HG02885 (cell line): Measurements from ENCODE around the gene IHH.

Source experiments
- ATAC-seq: cut with Tn5 transposase; IDR thresholded peaks from one replicate; pipeline ENCODE4 v1.9.1; 2021; ENCODE audit warnings: mild to moderate bottlenecking; ENCODE audit not compliant: unreplicated experiment, poor library complexity

The IHH gene

DNA sequence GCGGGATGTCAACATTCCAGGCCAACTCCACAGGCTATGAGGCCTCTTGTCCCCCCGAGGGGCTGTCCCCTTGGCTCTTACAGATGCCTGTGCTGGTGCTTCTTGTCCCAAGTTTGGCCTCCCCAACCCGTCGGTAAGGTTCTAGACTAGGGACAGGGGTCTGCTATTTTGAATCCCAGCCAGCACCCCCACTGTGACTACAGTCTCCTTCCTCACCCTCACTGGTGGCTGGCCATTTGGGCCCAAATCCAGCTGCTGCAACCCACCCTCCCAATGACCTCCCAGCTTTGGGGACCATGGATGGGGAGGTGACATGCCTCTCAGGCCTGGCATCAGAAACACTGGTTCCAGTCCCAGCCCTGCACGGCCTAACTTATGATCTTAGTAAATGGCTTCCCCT, 38.1 kb downstream of the IHH start:
- ATAC-seq: no peak

DNA sequence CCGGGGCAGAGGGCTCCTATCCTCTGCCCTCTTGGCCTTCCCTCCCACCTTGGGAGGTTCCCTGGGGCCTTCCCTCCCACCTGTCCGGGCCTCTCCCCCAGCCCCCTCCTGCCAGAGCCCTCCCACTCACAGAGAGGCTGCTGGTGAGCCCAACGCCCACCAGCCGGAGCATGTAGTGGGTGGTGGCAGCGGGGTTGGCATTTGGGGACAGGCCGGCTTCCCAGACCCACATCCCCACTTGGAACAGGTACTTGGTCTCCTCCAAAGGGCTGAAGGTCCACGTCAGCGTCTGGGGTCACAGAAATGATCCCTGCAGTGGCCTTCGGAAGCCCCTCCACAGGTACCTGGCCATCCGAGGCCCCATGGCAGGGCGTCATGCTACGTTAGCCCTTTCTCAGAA, 38.7 kb downstream of the IHH start:
- ATAC-seq: no peak

DNA sequence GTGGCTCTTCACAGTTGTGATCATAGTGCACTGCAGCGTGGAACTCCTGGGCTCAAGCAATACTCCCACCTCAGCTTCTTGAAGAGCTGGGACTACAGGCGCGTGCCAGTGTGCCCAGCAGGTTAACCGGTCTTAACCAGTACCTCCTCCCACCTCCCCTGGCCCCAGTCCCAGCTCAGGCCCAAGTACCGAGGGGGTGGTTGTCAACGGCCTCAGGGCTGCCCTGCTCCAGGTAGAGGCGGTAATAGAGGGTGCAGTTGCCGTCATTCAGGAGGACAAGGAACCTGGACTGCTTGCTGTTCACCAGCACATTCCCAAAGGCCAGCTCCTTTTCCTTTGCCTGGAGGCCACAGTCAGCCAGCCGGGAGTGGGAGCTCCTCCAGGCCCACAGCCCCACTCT, 39.1 kb downstream of the IHH start:
- no peak for ATAC-seq

DNA sequence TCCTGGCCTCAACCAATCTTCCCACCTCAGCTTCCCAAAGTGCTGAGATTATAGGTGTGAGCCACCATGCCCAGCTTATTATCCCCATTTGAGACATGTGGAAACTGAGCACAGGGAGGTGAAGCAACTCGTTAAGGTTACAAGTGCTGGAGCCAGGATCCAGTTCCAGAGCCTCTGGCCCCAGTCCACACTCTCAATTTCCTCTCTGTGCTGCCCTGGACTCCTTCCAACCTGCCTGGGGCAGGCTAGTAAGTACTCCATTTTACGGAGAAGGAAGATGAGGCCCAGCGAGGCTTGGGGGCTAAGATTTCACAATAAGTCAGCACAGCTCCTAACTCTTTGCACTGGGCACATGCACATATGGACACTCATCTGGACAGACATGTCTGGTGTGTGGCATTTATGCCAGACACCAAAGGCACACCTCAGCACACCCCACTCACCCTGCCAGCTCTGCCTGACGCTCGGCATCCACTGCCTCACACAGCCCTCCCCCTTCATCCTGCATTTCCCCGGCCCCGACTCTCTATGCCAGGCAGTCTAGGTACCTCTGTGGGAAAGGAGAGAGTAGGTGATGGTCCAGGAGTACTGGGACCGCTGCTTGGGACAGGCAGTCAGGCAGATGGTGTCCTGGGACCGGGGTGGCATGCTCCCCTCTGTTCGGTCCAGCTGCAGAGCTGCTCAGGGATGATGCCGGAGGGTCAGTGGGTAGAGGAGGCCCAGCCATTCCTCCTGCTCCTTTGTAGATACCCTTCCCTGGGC, 39.9 kb downstream of the IHH start:
- no peak for ATAC-seq

DNA sequence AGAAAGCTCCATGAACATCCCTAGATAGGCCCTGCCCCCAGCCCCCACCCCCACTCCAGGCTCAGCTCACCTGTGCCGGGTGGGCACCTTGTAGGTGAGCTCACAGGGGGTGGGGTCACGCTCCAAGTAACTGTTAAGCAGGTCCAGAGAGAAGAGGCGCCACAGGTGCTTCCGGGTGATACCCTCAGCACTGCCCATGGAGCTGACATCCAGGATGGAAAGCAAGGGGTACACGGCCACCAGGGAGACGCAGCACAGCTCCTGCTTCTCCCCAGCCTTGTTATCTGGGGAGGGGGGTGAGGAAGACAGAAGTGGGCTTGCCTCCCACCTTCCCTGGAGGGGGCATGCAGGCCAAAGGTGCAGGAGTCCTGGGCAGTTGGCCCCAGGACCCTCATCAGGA, 41.3 kb downstream of the IHH start:
- no peak for ATAC-seq

DNA sequence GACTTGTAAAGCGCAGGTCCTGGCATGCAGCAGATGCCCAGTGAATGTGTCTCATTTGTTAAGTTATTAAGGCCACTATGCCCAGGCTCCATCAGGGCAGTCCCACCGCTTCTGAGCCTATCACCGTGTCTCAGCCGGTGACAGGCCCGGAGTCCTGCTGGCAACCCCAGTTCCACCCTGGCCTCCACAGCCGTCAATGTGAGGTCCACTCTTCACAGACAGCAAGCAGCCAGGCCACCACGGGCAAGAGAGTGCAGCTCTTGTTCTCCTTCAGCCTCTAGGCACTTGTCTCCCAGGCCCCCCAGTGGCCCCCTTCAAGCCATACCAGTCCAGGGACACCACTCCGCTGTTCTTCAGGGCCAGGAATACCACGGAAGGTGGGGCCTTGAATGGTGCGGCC, 42.0 kb downstream of the IHH start:
- no peak for ATAC-seq

DNA sequence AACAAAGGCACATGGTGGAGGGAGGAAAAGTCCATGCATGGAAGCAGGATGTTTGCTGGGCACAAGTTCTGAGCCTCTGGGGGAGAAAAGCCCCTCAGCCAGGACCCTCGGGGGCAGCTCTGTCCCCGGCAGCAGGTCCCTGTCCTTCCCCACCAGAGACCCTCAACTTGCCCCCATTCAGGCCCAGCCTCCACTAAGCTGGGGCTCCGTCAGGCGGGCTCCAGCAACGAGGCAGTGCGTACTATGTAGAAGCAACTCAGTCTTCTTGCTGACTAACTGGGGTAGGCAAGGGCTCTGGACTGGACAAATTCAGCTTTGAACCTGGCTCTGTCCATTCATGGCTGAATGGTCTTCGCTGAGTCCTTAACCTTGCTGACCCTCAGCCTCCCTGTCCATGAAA, 42.4 kb downstream of the IHH start:
- ATAC-seq: no peak

DNA sequence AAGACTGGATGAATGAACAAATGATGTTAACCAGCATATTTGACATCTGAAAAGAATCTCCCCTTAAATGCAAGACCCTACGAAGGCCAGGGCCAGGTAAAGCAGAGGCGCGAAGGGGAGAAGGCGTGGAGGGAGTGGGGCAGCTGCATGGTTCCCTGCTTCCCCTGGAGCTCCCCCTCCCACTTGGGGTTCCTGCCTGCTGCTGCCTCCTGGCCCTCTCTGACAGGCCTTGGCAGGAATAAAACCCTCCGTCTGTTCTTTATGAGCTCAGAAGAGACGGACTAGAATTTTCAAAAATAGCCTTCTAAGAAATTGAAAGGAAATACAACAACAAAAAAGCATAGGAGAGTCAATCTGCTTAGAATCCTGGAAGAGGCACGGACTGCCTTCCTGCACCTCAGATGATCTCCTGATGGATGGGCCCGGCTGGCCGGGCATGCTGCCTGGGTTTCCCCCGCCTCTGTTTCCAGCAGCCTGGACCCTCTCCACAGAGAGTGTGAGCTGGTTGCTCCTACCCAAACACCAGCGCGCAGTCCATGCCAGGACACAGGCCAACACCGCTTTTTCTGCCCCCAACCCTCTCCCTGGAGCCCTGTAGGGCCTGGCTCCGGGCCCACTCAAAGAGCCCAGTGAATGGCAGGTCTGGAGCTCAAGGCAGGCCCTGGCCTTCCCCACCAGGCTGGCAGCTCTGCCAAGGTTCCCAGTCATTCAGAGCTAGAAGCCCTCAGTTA, 43.4 kb downstream of the IHH start:
- no peak for ATAC-seq

DNA sequence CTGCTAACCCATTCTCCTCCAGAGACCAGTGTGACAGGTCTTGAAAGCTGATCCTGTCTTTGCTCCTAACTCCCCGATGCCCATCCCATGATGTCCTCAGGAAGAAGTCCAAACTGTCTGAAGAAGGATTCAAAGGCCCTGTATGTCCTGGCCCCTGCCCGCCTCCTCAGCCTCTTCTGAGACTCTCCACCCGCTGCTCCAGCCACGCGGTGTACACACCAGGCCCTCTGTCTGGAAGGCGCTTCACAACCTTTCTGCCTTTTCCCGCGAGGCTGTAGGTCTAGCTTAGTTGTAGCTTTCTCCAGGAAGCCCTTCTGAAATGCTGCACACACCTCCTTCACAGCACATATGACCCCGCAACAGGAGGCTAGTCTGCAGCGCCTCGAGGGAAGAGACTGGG, 44.0 kb downstream of the IHH start:
- no peak for ATAC-seq

DNA sequence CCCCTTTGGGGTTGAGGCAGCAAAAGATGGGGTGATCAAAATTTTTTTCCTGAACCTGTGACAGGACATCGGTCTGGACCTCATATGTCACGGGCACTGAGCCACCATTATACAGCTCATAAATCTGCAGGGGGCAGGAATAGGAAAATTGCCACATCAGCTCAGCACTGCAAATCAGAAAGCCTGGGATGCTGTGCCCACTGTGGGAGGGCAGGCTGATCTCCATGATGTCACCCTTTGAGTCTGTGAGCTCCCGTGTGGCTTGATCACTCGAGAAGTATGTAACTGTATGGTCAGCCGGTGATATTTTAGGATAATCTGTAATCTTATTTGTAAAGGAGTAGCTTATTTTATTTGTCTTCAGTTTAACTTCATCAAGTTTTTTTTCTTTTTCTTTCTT, 49.8 kb downstream of the IHH start:
- ATAC-seq: no peak

DNA sequence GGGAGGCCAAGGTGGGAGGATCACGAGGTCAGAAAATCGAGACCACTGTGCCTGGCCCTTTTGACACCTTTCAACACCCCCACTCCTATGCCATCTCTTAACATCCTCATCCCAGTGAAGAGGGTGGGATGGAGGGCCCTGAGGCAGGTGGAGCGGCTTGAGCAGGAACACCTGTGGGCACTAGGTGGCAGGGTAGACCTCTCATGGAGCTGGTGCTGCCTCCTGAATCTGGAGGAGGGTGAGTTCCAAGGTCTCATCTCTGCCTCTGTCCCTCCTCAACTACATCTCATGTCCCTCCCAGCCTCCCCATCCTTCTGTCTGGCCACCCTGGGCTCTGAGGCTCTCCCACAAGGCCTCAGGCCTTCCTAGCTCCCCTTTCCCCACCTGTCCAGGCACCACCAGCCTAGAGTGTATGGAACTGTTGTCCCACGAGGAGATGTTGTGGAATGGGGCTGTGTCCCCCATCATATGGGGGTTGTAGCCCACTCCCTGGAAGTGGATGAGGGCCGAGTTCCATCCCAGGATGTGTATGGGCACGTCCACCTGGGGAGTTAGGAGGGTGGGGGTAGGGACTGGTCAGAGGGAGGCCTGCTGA, 50.5 kb downstream of the IHH start:
- ATAC-seq: no peak

DNA sequence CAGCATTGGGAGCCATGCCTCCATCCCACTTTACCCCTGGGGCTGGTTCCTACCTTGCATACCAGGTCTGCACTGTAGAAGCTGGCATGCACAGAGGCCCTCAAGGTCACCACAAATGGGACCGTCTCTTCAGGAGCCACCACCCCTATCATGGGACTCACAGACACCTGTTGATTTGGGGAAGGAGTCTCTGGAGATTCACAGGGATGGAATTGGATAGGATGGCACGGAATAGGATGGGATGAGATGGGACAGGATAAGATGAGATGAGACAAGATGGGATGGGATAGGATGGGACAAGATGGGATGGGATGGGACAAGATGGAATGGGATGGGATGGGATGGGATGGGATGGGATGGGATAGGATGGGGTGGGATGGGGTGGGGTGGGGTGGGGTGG, 51.4 kb downstream of the IHH start:
- ATAC-seq: no peak
